Suppressor macrophage treated with lipopolysaccharide for 4 hours (primary cell): ENCODE results near the gene EML1.
"Not testable (repeated sequence)": the region's sequence is repeated elsewhere in the genome, so short reads cannot be mapped to it uniquely, and the experiment has no call there.

Experiments
- DNase-seq: peaks from one replicate; pipeline ENCODE4 v3.0.0-alpha.2; 2020

EML1 gene

GRCh38 chr14:99756796-99757195 lies 36.4 kb upstream of the EML1 start:
- DNase-seq: no peak

- DNase-seq: no peak
These were observed 35.7 kb upstream of the EML1 start for GRCh38 chr14:99757331-99758070.

GRCh38 chr14:99758121-99758821 lies 34.9 kb upstream of the EML1 start:
- DNase-seq: no peak

GRCh38 chr14:99758872-99759545 lies 34.2 kb upstream of the EML1 start:
- DNase-seq: no peak

GRCh38 chr14:99759546-99759925 lies 33.7 kb upstream of the EML1 start:
- DNase-seq: no peak

GRCh38 chr14:99760817-99761216 lies 32.4 kb upstream of the EML1 start:
- DNase-seq: no peak

- not testable (repeated sequence) for DNase-seq
These were observed 30.3 kb upstream of the EML1 start for GRCh38 chr14:99762911-99763310.

- no peak for DNase-seq
These were observed 29.5 kb upstream of the EML1 start for GRCh38 chr14:99763527-99764221.

GRCh38 chr14:99764222-99764706 lies 28.9 kb upstream of the EML1 start:
- DNase-seq: no peak

- DNase-seq: no peak
These were observed 24.8 kb upstream of the EML1 start for GRCh38 chr14:99768381-99768780.

- no peak for DNase-seq
These were observed 24.1 kb upstream of the EML1 start for GRCh38 chr14:99769123-99769522.

- no peak for DNase-seq
These were observed 23.4 kb upstream of the EML1 start for GRCh38 chr14:99769799-99770198.

GRCh38 chr14:99772371-99773283 lies 20.6 kb upstream of the EML1 start:
- no peak for DNase-seq

GRCh38 chr14:99773521-99774497 lies 19.4 kb upstream of the EML1 start:
- peak; percentile 3 for DNase-seq

GRCh38 chr14:99774556-99775307 lies 18.5 kb upstream of the EML1 start:
- DNase-seq: no peak

GRCh38 chr14:99775351-99775750 lies 17.9 kb upstream of the EML1 start:
- no peak for DNase-seq

GRCh38 chr14:99777951-99778350 lies 15.3 kb upstream of the EML1 start:
- DNase-seq: no peak

GRCh38 chr14:99779751-99780150 lies 13.5 kb upstream of the EML1 start:
- no peak for DNase-seq

GRCh38 chr14:99780690-99781089 lies 12.5 kb upstream of the EML1 start:
- no peak for DNase-seq

- DNase-seq: no peak
These were observed 12.1 kb upstream of the EML1 start for GRCh38 chr14:99781091-99781490.
